Skin epidermis (tissue), 12 donors: Measurements from ENCODE around the gene CCDC187.

Experiments used
- H3K27ac ChIP-seq, 21 experiments: fragments of 200-600 bp; sonication (generic) in 11 of 21; one replicate each; pipeline ENCODE4 v1.5.0; 2020; ENCODE audit warnings: mild to moderate bottlenecking in 3 of 21, inconsistent platforms in 2 of 21, moderate library complexity in 2 of 21
- H3K4me3 ChIP-seq, 7 experiments: fragments of 200-600 bp; sonication (generic) in 2 of 7; one replicate each; pipeline ENCODE4 v1.5.0; 2020; ENCODE audit warnings: inconsistent platforms in 2 of 7, mild to moderate bottlenecking in 2 of 7, moderate library complexity in 1 of 7

The CCDC187 gene

DNA sequence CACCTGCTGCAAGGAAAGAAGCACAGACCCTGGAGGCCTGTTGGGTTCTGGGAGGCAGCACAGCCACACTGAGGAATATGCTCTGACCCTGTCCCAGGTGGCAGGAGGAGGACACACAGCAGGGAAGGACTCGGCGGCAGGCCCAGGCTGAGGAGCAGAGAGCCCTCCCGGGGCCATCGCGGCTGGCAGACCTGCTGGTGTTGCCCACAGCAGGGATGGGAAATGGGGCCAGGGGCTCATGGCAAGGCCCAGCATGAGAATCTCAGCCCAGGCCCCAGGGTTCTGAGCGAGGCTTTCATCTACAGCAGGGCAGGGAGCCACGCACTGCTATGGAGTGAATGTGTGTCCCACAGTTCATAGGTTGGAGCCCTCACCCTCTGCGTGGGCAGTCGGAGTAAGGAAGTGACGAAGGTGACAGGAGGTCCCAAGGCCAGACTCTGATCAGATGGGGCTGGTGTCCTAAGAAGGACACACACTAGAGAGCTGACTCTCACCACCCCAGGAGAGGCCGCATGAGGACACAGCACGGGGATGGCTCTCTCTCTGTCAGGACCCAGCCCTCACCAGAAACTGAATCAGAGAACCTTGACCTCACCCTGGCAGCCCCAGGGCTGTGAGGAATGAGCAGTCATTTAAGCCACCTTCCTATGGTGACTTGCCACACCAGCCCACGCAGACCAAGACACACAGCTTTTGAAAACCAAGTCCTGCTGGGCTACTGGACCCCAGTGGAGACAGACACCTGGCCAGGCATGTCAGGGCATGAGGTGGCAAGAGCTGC lies 13.2 kb upstream of the CCDC187 start:
- Histone ChIP-seq H3K4me3 (no peak overlapping the region), H3K27ac (no peak overlapping the region)

DNA sequence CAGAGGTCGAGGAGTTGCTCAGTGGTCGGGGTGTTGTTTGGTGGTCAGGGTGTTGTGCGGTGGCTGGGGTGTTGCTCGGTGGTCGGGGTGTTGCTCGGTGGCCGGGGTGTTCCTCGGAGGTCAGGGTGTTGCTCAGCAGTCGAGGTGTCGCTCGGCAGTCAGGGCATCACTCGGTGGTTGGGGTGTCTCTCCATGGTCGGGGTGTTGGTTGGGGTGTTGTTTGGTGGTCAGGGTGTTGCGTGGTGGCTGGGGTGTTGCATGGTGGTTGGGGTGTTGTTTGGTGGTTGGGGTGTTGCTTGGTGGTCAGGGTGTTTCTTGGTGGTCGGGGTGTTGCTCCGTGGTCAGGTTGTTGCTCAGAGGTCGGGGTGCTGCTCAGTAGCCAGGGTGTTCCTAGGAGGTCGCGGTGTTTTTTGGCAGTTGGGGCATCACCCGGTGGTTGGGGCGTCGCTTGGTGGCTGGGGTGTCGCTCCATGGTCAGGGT lies 12.4 kb upstream of the CCDC187 start:
- no peak overlapping the region for H3K4me3 ChIP-seq
- H3K27ac ChIP-seq, result no peak overlapping the region

- Histone ChIP-seq H3K27ac (no peak overlapping the region), H3K4me3 (no peak overlapping the region)
Observed at GRCh38 chr9:136314944-136315343, 11.1 kb upstream of the CCDC187 start.

GRCh38 chr9:136314056-136314416 lies 10.1 kb upstream of the CCDC187 start:
- H3K27ac ChIP-seq, result no peak overlapping the region
- H3K4me3 ChIP-seq, result no peak overlapping the region

DNA sequence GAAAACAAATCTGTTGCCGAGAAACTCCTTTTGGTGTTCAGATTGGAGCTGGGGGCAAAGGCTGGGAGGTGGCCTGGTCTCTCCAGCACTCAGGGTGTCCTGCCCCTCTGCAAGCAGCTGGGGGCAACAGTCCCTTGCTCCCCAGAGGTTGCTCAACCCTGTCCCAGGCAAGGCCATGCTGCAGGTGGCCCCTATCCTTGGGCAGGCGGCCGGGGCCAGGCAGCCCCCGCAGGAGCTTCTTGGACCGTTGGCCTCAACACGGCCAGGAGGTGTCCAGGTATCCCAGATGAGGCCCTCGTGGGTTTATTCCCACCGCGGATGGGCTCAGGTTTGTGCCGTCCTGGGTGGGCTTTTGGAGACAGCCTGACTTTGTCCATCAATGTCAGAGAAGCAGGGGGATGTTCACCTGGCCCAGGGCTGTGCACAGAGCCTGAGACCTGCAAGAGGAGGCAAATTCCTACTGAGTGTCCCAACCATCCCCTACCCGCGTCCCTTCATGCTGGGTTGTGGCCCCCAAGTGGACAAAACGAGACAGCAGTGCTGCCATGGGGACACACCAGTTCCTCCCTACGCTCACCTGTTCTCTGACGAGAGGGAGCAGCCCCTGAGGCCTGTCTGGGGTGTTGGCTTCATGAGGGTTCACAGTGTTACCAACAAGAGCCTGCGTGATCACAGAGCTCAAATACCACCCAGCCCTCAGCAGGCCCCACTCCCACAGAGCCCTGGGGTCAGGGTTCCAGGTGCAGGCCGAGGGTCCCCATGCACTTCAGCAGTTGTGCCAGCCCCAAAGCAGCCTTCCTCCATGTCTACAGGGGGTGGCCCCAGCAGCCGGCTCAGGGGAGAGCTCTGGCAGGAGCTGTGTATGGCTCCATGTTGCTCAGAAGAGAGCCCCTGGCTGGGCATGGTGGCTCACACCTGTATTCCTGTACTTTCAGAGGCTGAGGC lies 9.5 kb upstream of the CCDC187 start:
- H3K4me3 ChIP-seq, result no peak overlapping the region
- no peak overlapping the region for H3K27ac ChIP-seq

DNA sequence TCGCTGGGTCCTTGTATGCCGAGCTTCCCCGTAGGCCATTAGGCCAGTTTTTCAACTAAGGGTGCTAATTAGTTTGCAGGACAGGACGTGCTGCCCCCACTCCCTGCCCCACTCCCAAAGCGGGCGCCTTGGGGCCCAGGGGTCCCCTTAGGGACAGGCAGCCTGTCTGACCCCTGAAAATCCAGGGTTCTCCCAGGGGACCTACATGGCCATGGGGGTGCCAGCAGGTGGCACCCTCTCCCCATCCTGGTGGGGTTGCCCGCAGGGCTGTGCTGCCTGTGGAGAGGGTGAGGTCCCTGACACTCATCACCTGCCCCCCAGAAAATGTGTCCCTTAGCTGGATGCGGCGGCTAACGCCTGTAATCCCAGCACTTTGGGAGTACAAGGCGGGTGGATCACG lies 8.5 kb upstream of the CCDC187 start:
- no peak overlapping the region for H3K27ac ChIP-seq
- no peak overlapping the region for H3K4me3 ChIP-seq

DNA sequence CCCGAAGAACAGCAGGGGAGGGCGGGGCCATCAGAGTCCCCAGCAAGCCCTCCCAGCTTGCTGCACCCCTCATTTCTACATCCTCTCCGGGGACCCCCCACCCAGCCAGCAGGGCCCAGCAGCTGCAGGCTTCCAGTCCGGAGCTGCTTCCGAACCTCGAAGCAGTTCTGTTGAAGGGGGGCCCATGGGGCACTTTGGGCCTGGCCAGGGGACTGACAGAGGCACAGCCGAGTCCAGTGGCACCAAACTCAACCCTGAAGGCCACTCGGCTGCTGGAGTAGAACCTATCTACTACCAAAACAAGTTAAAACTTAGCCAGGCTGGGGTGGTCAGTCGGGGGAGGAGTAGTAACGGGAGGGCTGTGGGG lies 8.1 kb upstream of the CCDC187 start:
- Histone ChIP-seq H3K27ac (no peak overlapping the region), H3K4me3 (no peak overlapping the region)

DNA sequence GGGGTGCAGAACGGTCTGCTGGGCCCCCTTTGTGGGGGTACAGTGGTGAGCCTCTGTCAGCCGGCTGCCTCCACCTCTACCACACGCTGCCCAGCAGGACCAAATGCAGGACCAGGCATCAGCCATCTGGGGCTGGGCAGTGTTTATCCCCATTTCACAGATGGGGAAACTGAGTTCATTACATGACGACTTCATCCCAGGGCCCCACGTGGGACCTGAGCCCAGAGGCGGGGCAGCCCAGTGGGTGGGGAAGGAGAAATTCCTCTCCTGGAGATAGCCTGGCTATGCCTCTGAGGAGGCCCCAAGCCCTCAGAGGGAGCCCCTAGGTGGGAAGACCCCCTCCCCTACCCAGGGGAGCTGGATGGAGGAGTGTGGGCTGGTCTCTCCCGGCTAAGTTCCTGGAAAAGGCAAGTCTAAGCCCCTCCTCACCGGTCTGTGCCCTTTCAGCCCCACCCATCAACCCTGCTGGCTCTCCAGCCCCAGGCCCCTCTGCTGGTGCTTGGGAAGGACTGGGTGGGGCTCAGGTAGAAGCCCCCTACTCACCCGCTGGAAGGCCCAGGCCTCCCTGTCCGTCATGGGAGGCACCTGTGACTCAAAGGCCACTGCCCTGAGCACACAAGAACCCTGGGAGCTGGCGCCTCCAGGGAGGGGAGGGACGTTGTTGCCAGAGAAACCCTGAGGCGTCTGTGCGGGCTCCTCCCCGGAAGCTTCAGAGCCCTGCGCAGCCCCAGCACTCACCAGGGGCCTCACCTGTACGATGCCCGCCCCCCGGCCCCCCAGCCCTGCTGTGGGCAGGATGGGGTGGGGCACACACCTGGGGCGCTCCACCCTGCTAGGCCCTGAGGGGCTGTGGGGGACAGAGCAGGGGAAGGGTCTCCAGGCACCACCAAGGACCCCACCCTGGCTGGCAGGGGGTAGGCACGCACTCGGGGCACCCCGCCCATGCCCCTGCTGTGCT lies 7.4 kb upstream of the CCDC187 start:
- Histone ChIP-seq H3K27ac (no peak overlapping the region), H3K4me3 (no peak overlapping the region)

- Histone ChIP-seq H3K4me3 (no peak overlapping the region), H3K27ac (no peak overlapping the region)
Observed at GRCh38 chr9:136310273-136311030, 6.6 kb upstream of the CCDC187 start.

- Histone ChIP-seq H3K27ac (no peak overlapping the region), H3K4me3 (no peak overlapping the region)
Observed at GRCh38 chr9:136309806-136310220, 5.9 kb upstream of the CCDC187 start.

GRCh38 chr9:136309101-136309801 lies 5.4 kb upstream of the CCDC187 start:
- no peak overlapping the region for H3K27ac ChIP-seq

GRCh38 chr9:136308702-136309053 lies 4.8 kb upstream of the CCDC187 start:
- H3K4me3 ChIP-seq, result no peak overlapping the region
- no peak overlapping the region for H3K27ac ChIP-seq

More at GRCh38 chr9:136309101-136309801, 5.4 kb upstream of the CCDC187 start:
- no peak overlapping the region for H3K4me3 ChIP-seq

- Histone ChIP-seq H3K4me3 (no peak overlapping the region), H3K27ac (no peak overlapping the region)
Observed at GRCh38 chr9:136308006-136308701, 4.3 kb upstream of the CCDC187 start.

GRCh38 chr9:136307215-136307750 lies 3.4 kb upstream of the CCDC187 start:
- H3K27ac ChIP-seq, result no peak overlapping the region
- no peak overlapping the region for H3K4me3 ChIP-seq

- Histone ChIP-seq H3K4me3 (no peak overlapping the region), H3K27ac (no peak overlapping the region)
Observed at GRCh38 chr9:136306211-136307208, 2.6 kb upstream of the CCDC187 start.

- H3K27ac ChIP-seq, result no peak overlapping the region
- H3K4me3 ChIP-seq, result no peak overlapping the region
Observed at GRCh38 chr9:136305804-136306203, 1.9 kb upstream of the CCDC187 start.
